GM19397 (cell line): ENCODE measurements around the gene ERI3.

Experiments used
- ATAC-seq: cut with Tn5 transposase; IDR thresholded peaks from one replicate; pipeline ENCODE4 v1.9.1; 2021; ENCODE audit warnings: mild to moderate bottlenecking, moderate library complexity; ENCODE audit not compliant: unreplicated experiment

The ERI3 gene

DNA sequence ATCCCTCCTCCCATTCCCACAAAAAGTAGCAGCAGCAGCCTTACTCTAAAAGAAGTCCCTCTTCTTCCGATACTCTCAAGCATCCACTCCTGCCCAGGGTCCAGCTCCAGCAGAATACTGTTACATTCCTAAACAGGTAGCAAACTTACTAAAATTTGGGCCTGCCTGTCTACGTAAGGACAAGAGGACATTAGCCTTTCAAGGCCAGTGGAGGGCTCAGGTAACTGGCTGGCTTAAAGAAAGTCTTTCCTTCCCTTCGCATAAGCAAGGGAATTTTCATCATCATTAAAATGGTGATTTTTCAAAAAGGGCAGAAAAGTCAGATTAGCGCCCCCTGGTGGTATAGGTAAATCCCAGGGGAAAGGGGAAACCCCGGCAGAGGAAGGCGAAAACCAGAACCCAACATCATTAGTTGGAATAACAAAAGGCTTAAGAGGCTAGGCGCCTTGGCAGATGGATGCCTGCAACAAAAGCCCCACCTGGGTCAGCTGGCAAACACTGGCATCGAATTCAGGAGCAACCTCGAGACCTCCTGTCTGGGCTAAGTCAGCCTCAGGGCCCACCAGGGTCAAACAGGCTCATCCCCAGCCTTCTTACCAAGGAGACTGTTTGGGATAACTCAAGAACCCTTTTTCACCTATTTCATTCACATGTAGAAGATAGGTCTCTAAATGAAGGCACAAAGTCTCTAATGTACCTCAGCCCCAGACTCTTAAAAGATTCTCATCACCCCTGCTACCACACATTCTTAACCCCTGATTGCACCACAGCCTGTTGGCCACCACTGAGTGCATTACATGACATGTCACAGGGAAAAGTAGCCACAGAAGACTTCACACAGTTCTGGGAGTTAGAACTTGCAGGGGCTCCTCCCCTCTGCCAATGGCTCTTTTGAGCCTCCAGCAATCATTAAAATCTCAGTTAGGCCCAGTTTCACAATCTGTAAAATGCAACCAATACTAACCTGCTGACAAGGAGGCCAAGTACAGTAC, 36.7 kb downstream of the ERI3 start:
- no peak for ATAC-seq

DNA sequence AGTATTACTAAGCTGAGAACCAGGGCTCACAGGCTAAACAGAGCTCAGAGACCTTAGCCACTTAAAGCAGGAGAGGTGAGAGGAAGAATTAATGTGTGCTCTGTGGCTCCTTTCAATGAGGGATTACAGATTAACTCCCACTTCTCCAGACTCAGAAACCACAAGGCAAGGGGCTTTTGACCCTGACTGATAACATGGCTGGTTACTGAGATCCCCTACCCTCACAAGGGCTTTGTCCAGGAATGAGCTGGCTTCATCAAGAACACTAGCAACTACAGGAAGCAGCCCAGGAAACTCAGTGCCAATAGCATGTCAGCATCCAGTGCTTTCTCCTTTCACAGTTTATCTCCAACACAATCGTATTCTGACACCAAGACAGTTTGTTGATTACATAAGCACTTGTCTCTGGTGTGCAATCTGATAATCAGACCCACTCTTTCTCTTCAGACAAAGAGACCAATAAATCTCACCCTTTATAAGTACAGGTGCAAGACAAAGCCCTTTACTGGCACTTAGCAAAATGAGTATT, 38.8 kb downstream of the ERI3 start:
- ATAC-seq = no peak

DNA sequence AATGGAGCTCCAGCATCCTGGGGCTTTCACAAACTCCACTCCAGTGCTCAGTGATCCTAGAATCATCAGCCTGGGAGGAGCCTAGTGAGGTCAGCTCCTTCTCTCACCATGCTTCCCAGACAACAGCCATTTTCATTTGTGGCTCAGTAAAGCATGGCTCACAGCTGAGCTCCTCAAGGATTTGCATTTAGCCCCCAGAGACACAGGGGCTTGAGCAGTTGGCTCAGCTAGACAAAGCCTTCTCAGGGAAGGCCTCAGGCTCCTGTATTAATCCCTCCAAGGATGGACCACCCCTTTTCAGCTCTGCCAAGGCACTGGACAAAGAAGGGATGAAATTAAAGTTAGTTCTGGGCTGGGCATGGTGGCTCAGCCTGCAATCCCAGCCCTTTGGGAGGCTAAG, 39.5 kb downstream of the ERI3 start:
- no peak for ATAC-seq

DNA sequence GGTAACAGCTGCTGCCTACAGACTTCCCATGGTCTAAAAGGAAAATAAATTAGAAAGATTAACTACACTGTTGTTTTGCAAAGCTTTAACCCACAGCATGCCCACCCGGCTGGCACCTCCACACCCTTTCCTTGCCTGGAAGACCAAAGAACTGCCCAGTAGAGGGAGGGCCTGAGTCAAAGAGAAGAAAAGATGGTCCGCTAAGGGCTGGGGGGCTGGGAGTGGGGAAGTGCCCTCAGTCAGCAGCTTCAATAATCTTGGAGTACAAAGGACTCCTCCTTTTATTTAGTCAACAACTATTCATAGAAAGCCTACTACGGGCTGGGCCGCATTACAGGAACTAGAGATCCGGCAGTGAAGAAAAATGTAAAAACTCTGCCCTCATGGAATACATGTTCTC, 40.6 kb downstream of the ERI3 start:
- no peak for ATAC-seq

DNA sequence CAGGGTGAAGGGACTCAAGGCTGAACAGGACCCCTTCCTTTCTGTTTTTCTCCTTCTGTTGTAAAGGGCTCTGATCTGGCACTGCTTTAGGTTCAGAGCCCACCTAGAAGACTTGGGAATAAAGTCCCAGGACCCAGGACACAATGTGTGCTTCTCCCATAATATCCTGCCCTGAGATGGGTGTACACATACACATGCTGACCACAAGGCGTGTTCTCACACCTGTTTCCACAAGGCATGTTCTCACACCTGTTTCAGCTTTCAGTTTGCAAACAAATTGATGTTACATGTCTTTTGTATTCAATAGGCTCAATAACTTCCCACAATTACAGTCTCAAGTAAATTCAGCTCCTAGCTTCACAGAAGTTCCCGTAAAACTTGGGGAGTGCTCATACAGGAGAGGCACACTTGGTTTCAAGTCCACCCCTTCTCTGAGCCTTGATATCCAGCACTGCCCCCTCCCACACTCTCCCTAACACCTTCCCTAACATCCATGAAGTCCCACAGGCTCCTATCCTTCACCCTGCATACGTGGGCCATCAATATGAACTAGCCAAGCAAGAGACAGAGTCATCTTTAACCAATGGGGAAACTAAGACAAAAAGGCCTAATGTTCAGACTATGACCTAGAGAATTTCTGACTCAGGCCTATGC, 41.7 kb downstream of the ERI3 start:
- no peak for ATAC-seq

DNA sequence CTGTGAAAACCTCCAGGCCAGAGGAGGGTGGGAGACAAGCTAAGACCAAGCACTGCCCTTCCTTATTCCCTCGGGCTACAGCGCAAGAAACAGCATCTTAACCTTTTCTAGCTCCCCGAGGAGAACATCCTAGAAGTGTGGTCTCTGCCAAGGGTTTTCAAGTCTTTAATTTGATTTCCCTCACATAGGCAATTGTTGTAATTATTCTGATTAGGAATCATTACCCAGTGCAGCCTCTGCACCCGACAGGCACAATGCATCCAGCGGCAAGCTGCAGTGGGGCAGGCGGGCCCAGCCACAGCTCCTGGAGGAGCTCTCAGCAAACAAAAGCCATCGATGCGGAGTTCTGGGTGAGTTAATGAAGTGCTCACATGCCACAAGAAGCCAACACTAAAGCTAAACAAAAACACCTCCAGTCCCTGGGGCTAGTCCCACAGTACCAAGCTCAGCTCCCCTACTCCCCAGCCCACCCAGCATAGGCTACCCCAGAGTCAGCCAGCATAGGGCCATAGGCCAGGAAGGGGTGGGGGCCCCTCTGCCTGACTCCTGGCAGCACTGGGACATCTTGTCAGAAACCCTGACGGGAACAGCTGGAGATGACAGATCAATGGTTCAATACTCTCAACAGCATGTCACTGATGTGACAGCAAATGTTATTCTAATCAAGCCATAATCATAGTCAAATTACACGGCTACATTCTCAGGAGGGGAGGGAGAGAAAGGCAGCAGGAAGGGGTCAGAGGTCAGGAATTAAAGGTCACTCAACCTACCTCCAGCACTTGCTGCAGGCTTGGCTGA, 42.5 kb downstream of the ERI3 start:
- ATAC-seq = no peak

DNA sequence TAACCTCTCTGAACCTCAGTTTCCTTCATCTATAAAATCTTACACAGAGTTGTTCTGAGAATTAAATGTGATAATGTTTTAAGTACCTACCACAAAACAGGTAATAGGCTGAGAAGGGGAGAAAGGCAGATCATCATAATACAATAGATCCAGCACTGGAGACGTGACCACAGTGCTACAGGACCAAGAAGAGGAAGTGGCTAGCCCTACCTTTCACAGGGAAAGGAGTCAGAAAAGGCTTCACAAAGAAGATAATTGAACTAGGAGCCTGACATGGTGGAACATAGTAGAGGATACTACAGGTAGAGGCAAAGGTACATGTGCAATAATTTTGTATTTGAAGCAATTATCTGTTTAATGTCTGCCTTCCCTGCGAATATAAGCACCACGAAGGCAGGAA, 45.1 kb downstream of the ERI3 start:
- ATAC-seq = no peak

DNA sequence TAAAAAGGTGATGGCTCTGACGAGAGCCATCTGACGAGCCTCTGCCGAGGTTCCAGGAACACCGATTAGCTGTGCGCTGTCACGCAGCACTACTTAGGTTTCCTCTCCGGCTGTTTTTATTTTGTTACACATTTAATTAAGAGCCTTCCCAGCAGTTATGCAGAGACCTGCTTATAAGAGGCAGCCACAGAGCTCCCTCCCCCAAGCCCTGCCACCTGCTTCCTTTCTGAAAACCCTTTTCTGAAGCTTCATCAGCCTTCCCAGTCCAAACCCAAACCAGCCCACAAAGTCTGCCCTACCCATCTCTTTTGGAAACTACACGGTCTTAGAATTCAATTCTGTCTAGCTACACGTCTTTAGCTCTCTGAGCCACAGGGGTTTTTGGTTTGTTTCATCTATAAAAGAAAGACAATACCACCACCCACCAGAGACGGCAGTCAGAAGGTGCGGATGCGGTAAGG, 49.1 kb downstream of the ERI3 start:
- no peak for ATAC-seq

DNA sequence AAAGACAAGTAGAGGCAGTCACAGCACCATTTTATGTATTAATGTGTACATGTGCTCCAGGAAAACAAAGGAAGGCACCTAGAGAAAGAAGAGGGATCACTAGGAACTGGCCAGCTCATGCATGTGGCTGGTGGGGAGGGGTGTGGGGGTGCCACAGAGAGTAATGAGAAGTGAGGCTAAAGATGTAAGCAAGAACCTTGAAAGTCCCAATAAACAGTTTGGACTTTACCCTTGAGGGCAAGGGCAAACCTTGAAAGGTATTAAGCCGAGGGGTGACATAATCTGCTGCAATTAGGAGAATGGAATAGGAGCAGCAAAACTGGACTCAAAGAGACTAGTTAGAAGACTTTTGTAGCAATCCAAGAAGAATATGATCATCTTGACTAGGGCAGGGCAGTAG, 51.5 kb downstream of the ERI3 start:
- ATAC-seq = no peak

DNA sequence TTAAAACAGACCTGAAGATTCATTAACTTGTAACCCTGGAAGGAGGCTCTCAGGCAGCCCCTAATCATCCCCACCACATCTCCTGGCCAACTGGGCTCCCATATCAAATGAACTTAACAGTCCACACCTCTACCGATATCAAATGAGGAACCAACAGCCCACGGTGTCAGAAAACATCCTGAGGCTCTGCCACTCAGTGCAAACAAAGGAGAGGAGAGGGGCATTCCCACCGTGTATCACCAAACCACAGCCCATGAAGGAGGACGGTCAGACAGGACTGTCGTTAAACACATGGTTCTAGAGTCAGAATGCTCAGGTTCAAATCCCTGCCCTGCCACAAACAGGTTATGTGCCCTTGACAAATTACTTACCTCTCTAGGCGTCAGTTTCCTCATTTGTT, 52.5 kb downstream of the ERI3 start:
- no peak for ATAC-seq

DNA sequence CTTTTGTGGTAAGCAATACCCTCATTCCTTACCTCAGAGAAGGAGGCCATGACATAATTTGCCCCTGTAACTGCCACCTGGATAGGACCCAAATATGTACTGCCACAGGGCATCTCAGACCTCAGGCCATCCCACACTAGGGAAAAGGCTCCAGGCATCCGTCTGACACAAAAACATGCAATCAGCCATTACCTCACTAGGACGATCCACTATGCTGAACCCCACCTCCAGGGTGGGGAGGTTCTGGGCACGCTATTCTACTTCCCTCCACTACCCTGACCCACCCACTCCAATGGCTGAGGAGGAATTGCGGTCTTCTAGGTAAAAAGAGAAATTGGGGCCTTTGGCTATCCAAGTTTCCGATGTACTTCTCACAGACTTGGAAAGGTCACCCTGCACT, 53.6 kb downstream of the ERI3 start:
- ATAC-seq = no peak

DNA sequence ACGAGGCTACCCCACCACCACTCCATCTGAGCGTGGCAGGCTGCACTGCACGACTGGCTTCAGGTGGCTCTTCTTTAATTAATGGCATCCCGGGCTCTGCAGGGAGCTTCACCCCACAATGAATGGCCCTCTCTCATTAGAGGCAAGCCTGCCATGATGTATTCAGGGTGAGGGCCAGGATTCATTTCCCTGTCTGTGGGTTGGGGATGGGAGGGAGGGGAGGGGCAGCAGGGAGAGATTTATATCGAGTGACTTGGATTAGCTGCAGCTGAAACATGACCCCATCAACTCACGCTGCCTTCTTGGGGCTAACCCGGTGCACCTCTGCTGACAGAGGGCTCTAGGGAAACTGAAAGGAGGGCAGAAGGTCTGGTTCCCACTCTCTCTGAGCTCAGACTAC, 54.2 kb downstream of the ERI3 start:
- no peak for ATAC-seq

DNA sequence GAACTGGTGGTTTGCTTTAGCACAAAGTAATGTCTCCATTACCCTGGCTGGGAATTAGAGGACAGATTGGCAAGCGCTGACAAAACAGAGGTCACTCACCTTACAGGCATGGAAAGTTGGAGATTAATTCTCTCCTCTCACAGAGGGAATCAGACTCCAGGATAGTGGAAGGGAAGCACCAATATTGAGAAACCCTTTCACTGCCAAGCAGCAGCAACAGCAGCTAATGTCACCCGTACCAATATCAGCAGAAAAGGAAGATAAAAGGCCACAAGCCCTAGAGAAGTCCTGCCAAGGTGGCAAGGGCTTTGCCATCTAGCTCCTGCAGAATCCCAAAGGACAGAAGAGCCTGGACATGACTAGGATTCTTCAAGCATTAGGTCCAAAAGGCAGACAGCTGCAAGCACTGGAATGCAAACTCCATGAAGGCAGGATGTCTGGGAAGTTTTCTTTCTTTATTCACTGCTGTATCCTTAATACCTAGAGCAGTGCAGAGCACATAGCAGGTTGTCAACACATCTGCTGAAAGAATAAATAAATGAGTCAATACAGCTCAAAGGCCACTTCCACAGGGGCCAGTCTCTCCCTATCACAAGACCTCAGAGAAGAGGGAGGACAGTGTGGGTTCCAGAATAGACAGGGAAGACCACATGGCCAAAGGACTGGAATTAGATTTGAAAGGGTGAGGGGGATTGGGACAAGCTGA, 57.2 kb downstream of the ERI3 start:
- ATAC-seq = no peak

DNA sequence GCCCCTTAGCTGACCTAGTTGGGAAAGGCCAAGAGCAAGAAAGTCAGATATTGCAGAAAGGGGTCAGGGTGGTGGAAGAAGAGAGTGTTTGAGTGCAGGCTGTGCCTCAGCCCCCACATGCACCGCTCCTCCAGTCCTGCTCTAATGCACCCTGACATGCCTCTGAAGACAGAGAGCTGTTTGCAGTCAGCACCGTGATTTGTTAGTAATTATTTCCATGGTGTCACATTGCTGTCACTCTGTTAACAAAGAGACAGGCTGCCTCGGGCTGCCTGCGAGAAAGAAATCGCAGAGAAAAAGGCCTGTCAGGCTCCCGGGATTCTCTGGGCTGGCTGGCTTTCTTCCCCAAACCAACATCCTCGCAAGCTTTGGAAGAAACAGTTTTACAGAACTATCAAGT, 58.3 kb downstream of the ERI3 start:
- ATAC-seq = no peak

DNA sequence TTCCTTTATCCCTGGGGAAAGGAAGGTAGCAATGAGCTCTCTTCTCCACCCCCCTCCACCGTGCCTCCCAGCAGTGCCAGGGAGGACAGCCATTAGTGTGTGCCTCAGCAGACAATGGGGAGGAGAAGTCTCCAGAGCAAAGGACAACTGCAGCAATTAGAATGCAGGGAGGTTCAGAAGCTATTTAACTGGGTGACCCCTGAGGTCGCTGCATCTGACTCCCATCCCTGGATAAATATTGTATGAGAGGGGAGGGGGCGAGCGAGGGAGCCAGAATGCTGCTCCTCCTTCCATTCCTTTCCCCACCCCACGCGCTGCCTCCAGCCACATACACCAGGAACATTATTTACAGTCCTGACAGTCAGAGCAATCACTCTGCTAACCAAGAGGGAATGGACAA, 59.0 kb downstream of the ERI3 start:
- ATAC-seq = no peak

DNA sequence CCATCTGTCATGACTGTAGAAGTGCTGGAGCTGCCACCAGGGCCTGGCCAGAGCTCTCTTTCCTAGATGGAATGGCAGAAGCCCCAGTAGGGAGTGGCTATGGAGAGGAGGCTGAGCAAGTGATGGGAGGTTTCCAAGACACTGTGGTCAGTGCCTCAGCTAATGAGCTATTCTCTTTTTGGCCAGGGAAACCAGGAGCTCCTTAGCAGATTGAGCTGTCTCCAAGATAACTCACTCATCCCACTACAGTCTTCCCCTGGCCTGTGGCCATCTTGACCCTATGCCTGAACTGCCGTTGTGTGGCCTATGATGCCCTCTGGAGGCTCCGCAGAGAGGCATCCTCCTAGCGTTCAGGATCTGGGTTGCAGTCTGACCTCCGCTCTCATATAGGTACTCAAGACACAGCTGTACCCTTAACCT, 60.5 kb downstream of the ERI3 start:
- ATAC-seq = no peak

DNA sequence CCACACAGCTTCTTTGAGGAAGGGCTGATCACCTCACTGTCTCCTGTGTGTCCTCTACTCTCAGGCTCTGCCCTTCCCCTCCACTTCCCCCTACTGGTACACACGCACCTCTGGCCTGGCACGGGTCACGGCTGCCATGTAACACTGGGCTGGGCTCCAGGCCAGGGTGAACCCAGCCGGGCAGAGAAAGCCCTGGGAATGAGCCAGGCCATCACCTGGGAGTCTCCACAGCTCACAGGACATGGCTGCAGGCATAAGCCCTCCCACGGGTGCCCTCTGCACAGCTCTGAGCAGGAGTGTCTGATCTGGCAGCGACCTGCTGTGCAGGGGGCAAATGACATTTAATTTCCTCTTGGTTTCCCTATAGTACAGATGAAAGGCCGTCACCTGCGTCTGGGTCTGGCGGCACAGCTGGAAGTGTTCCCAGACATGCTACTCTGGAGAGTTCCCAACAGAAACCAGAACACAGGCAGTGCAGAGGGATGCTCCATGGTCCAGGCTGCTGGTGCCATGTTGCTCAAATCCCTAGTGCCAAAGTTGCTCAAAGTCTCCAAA, 61.2 kb downstream of the ERI3 start:
- no peak for ATAC-seq

DNA sequence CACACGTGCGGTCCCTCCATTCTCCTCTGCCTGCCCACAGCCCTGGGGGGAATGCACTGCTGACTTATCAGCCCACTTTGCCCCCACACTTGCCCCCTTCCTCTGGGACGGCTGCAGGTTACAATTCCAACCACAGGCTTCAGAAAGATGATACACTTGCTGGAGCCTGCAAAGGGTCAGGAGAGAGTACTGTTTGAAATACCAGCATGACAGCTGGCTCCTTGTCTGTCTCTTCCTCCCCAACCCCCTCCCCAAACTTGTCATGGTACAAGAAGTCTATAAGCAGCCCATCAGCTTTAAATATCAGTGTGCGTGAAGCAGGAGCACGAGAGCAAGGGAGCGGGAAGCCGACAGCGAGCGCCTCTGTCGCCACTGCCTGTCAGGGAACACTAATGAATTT, 62.4 kb downstream of the ERI3 start:
- ATAC-seq = no peak

DNA sequence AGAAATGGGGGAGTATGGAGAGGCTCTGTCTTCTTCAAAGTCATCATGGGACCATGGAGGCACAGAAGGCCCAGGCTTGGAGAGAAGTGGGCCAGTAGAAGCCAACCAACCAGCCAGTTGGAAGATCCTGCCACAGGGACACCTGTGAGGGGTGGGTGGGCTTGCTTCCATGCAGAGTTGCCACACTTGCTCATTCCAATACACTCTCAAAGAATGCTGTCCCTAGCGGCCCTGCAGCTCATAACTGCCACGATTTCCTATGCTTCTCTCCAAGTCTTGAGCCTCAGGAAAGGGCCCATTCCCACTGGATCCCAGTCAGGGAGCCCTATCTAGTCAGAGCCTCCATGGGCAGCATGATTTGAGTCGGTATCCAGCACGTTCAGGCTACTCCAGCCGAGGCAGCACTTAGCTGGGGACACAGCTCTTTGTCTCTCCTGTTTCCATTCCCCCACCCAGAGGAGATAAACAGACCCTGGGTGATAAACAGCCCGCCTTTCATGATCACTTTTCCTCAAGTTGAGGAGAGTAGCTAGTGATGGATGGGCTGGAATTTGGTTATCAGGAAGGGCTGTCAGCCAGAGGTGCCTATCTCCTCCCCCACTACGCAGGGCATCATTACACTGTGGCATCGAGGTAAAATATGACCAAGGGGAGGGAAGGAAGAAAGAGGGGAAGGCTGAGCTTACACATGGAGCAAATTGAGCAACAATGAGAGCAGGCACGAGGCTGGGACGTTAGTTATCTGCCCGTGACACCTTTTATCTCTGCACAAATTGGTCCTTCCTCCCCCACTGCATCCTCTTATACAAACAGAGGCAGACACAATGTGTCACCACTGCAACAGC, 64.6 kb downstream of the ERI3 start:
- ATAC-seq = no peak
